MM.1S (cell line): ENCODE measurements around the gene CELF4.

ENCODE experiments used
- DNase-seq: peaks from one replicate; pipeline ENCODE4 v3.0.0-alpha.2; 2015
- H2AFZ ChIP-seq: fragments of 300-600 bp; sonication (generic); 2 replicates; pipeline ENCODE4 v1.6.0; 2016; ENCODE audit warnings: antibody characterized with exemption, low read length
- H3F3A ChIP-seq: fragments of 300-600 bp; sonication (generic); 2 replicates; pipeline ENCODE4 v1.6.1; 2016; ENCODE audit warnings: mild to moderate bottlenecking, antibody characterized with exemption, low read length, moderate library complexity, mixed read lengths; ENCODE audit not compliant: insufficient read depth
- H3K27ac ChIP-seq: fragments of 300-600 bp; sonication (generic); 2 replicates; pipeline ENCODE4 v1.5.1; 2016; ENCODE audit warnings: mild to moderate bottlenecking, low read length
- H3K27me3 ChIP-seq: fragments of 300-600 bp; sonication (generic); replicated peaks from 2 replicates; pipeline ENCODE4 v1.6.0; 2016; ENCODE audit warnings: low read length; ENCODE audit not compliant: insufficient read depth
- H3K36me3 ChIP-seq: fragments of 300-600 bp; sonication (generic); replicated peaks from 2 replicates; pipeline ENCODE4 v1.6.1; 2016; ENCODE audit warnings: mild to moderate bottlenecking, low read length, mixed read lengths; ENCODE audit not compliant: insufficient read depth
- H3K4me1 ChIP-seq: fragments of 300-600 bp; sonication (generic); 2 replicates; pipeline ENCODE4 v1.6.1; 2016; ENCODE audit warnings: low read length, mixed read lengths
- H3K4me2 ChIP-seq: fragments of 300-600 bp; sonication (generic); 2 replicates; pipeline ENCODE4 v1.6.0; 2016; ENCODE audit warnings: low read depth, low read length
- H3K4me3 ChIP-seq: fragments of 300-600 bp; sonication (generic); 2 replicates; pipeline ENCODE4 v1.5.1; 2016; ENCODE audit warnings: low read length, mixed read lengths
- H3K79me2 ChIP-seq: fragments of 300-600 bp; sonication (generic); 2 replicates; pipeline ENCODE4 v1.6.1; 2016; ENCODE audit warnings: mixed run types, low read length, mixed read lengths
- H3K9ac ChIP-seq: fragments of 300-600 bp; sonication (generic); 2 replicates; pipeline ENCODE4 v1.6.1; 2016; ENCODE audit warnings: low read length, mixed read lengths
- H3K9me2 ChIP-seq: fragments of 300-600 bp; sonication (generic); replicated peaks from 2 replicates; pipeline ENCODE4 v1.6.1; 2016; ENCODE audit warnings: mild to moderate bottlenecking, low read length, mixed read lengths; ENCODE audit not compliant: insufficient read depth
- H3K9me3 ChIP-seq: fragments of 300-600 bp; sonication (generic); replicated peaks from 2 replicates; pipeline ENCODE4 v1.6.1; 2016; ENCODE audit warnings: mild to moderate bottlenecking, low read length, mixed read lengths; ENCODE audit not compliant: insufficient read depth
- H4K20me1 ChIP-seq: fragments of 300-600 bp; sonication (generic); 2 replicates; pipeline ENCODE4 v1.6.1; 2016; ENCODE audit warnings: mild to moderate bottlenecking, low read length, moderate library complexity, mixed read lengths; ENCODE audit not compliant: insufficient read depth
- EZH2 ChIP-seq: fragments of 300-600 bp; sonication (generic); optimal IDR thresholded peaks from 2 replicates; pipeline ENCODE3; 2017; ENCODE audit warnings: low read depth, mild to moderate bottlenecking, antibody characterized with exemption, low read length, mixed read lengths
- EZH2phosphoT487 ChIP-seq: fragments of 300-600 bp; sonication (generic); IDR thresholded peaks from 2 replicates; pipeline ENCODE4 v1.6.1; 2018; ENCODE audit warnings: antibody characterized with exemption, low read length
- TF ChIP-seq, protein P1 (sequence below): fragments of 300-600 bp; sonication (generic); IDR thresholded peaks from 2 replicates; pipeline ENCODE4 v1.5.1; 2016; ENCODE audit warnings: antibody characterized with exemption, low read length, mixed read lengths

Gene CELF4

DNA sequence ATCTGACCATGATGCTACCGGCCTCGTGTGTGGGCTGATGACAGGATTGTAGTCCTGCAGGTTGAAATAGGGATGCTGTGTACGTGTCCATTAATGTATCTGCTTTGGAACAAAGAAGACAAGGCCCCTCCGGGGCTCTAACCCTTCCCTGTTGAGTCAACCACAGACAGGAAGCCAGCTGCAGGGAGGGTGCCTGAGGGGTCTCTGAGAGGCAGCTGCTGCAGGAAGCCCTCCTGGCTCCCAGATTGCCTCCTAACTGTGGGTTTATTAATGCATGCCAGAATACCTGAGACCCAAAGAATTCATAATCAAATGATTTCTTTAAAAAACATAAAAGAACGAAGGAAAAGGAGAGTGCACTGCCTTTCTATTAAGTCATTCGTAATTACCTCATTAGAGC is 140.4 kb downstream of the CELF4 start:
- no peak for DNase-seq
- no peak overlapping the region for H3K4me2 ChIP-seq
- no peak overlapping the region for H3K27ac ChIP-seq
- H3K9ac ChIP-seq, result no peak overlapping the region
- H4K20me1 ChIP-seq, result no peaks in the 10 kb centered on the region
- no peaks in the 10 kb centered on the region for H3K36me3 ChIP-seq
- TF ChIP-seq EZH2phosphoT487 (no peak), EZH2 (no peak)
- TF ChIP-seq, protein P1, sequence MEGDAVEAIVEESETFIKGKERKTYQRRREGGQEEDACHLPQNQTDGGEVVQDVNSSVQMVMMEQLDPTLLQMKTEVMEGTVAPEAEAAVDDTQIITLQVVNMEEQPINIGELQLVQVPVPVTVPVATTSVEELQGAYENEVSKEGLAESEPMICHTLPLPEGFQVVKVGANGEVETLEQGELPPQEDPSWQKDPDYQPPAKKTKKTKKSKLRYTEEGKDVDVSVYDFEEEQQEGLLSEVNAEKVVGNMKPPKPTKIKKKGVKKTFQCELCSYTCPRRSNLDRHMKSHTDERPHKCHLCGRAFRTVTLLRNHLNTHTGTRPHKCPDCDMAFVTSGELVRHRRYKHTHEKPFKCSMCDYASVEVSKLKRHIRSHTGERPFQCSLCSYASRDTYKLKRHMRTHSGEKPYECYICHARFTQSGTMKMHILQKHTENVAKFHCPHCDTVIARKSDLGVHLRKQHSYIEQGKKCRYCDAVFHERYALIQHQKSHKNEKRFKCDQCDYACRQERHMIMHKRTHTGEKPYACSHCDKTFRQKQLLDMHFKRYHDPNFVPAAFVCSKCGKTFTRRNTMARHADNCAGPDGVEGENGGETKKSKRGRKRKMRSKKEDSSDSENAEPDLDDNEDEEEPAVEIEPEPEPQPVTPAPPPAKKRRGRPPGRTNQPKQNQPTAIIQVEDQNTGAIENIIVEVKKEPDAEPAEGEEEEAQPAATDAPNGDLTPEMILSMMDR, result no peak
- no peak overlapping the region for H2AFZ ChIP-seq
- H3K4me3 ChIP-seq, result no peak overlapping the region
- H3K79me2 ChIP-seq, result no peaks in the 10 kb centered on the region
- H3F3A ChIP-seq, result no peaks in the 10 kb centered on the region
- H3K4me1 ChIP-seq, result peaks cover 18% of the 10 kb centered on the region
- H3K27me3 ChIP-seq, result no peaks in the 10 kb centered on the region
- no peaks in the 10 kb centered on the region for H3K9me3 ChIP-seq
- H3K9me2 ChIP-seq, result no peaks in the 10 kb centered on the region

DNA sequence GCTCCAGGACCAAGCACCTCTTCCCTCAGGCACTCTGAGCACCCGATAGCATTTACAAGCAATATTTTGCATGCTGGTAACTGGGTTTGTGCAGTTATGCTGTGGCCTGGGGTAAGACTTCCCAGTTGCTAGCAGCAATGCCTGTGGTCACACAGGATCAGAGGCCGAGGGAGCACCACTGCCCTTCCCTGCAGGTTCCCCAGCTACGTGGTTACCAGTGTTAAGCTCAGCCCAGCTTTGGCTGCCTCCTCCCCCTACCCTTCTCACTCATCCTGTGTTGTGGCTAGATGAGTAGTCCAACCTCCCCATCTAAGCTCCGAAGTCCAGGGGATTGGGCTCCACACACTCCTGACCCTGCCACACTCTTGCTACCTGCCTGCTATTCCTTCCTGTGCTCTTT is 141.1 kb downstream of the CELF4 start:
- Histone ChIP-seq H3K4me1 (peaks cover 18% of the 10 kb centered on the region), H3K27me3 (no peaks in the 10 kb centered on the region), H4K20me1 (no peaks in the 10 kb centered on the region), H3K9me2 (no peaks in the 10 kb centered on the region), H3K9ac (no peak overlapping the region), H3K9me3 (no peaks in the 10 kb centered on the region), H3K4me3 (no peak overlapping the region), H3F3A (no peaks in the 10 kb centered on the region), H2AFZ (no peak overlapping the region), H3K36me3 (no peaks in the 10 kb centered on the region), H3K27ac (no peak overlapping the region), H3K4me2 (no peak overlapping the region), H3K79me2 (no peaks in the 10 kb centered on the region)
- DNase-seq, result no peak
- TF ChIP-seq EZH2phosphoT487, result no peak
- TF ChIP-seq, protein P1, result no peak
- TF ChIP-seq EZH2, result no peak

DNA sequence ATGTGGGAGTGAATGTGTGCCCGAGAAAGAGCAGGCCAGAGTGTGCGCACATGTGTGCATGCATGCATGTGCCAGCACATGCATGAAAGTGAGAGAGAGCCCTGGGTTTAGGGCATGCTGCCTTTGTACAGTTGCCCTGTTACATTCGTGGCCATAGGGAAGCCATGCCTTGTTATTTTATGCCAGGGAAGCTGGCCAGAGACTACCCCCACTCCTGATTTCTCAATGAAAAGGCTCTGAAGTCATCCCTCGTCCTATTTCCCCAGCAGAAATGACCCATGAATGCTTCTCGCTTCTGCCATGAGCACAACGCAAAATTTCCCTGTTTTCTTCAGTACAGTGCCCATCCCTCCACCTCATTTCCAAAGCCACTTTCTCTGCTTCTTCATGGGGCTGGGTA is 143.0 kb downstream of the CELF4 start:
- no peaks in the 10 kb centered on the region for H4K20me1 ChIP-seq
- peak overlapping the region; percentile 18; the same call in 1 of the 2 replicates for H2AFZ ChIP-seq
- H3K9me2 ChIP-seq, result no peaks in the 10 kb centered on the region
- no peak overlapping the region for H3K9ac ChIP-seq
- peak overlapping the region; percentile 23; the same call in 1 of the 2 replicates for H3K4me2 ChIP-seq
- H3K4me1 ChIP-seq, result peaks cover 18% of the 10 kb centered on the region
- no peaks in the 10 kb centered on the region for H3K79me2 ChIP-seq
- TF ChIP-seq EZH2phosphoT487 (no peak), EZH2 (no peak)
- TF ChIP-seq, protein P1, result no peak
- no peak overlapping the region; the same call in 1 of the 2 replicates for H3K27ac ChIP-seq
- no peaks in the 10 kb centered on the region for H3F3A ChIP-seq
- DNase-seq, result no peak
- H3K4me3 ChIP-seq, result no peak overlapping the region
- no peaks in the 10 kb centered on the region for H3K27me3 ChIP-seq
- no peaks in the 10 kb centered on the region for H3K9me3 ChIP-seq
- no peaks in the 10 kb centered on the region for H3K36me3 ChIP-seq
